ENCODE data around the gene SLC22A15. TPM values are rescaled to one million over a fixed set of nuclear protein-coding genes. Genes with fewer than 3 reads are reported as not detected.
"Not testable (repeated sequence)": the region's sequence is repeated elsewhere in the genome, so short reads cannot be mapped to it uniquely, and the experiment has no call there.

The SLC22A15 gene
- 5.4 TPM for total RNA-seq

- DNase-seq (ENCODE audit: low read depth in 2 of 3, low spot score in 2 of 3), result peak in 2 of 3 donors; percentile 85 to 93
Observed at GRCh38 chr1:115976062-115976920, at the start of gene SLC22A15. Gene SLC22A15 (plus strand): TSS chr1:115976513. CDS start chr1:115976628, 115 bp downstream.

DNA sequence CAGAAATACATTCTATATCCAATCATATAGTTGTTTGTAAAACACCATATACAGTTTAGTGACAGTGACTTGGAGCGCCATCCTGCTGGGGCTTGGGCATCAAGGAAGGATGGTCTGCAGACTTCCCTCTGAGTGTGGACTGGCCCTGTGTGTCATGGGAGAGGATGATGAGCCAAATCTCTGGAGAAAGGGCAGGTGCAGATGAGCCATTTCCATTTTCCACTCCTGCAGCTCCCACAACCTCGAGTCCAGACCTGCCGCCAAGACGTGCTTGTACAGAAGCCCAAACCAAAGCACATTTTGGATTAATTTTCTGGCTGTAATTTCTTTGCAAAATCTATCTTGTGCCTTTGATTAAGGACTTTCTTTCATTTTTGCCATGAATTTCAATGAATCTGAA, 48.3 kb upstream of the SLC22A15 start:
- DNase-seq (ENCODE audit: low read depth in 2 of 3, low spot score in 2 of 3), result no peak

GRCh38 chr1:115929881-115930280, 46.4 kb upstream of the SLC22A15 start:
- no peak for DNase-seq (ENCODE audit: low read depth in 2 of 3, low spot score in 2 of 3)

GRCh38 chr1:115933625-115934024, 42.7 kb upstream of the SLC22A15 start:
- no peak for DNase-seq (ENCODE audit: low read depth in 2 of 3, low spot score in 2 of 3)

DNA sequence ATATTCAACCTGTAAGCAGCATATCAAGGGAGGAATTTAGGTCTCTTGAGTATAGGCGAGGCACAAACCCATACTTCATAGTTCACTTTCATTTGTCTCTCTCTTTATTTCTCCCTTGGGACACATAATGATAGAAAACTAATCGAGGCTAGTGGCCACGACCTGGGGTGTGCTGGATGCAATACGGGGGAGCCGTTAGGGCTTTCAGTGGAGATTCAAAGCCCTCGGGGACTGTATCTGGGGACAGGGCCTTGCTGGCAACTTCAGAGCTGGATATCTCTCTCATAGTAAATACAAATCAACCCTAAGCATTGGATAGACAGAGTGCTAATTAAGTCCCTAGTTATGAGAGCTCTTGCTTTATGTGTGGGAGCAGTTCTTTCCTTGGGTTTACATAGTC, 36.9 kb upstream of the SLC22A15 start:
- DNase-seq (ENCODE audit: low read depth in 2 of 3, low spot score in 2 of 3), result no peak

GRCh38 chr1:115946116-115946515, 30.2 kb upstream of the SLC22A15 start:
- no peak for DNase-seq (ENCODE audit: low read depth in 2 of 3, low spot score in 2 of 3)

DNA sequence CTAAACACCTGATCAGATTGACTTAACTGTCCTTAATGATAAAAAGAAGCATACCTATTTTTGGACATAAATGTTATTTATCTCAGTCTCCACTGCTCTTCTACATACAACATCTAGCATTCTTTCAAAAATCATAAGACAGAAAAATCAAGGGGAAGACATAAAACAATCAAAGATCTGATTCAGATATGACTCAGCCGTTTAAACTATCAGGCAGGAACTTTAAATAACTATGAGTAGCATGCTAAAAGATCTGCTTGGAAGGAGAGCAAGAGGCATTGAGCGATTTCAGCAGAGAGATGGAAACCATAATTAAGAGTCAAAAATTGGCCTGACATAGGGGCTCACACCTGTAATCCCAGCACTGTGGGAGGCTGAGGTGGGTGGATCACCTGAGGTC, 27.2 kb upstream of the SLC22A15 start:
- DNase-seq (ENCODE audit: low read depth in 2 of 3, low spot score in 2 of 3), result no peak

DNA sequence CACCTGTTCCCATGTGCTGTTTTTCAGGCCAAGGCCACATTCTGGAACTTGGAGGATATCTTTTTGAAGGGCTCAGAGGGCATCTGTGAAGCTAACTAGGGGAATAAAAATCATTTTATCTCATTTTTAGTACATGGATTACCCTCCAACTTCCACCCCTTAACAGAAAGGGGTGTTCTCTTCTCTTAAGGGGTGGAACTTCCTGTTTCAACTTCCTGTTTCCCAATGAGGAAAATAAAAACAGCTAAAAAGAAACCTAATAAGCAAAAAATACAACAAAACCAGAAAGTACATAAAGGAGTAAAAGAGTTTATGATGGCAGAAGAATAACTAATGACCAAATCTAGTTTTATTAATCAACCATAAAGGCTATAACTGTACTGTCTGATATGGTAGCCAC, 24.8 kb upstream of the SLC22A15 start:
- DNase-seq (ENCODE audit: low read depth in 2 of 3, low spot score in 2 of 3), result no peak

- no peak for DNase-seq (ENCODE audit: low read depth in 2 of 3, low spot score in 2 of 3)
Observed at GRCh38 chr1:115952547-115952946, 23.8 kb upstream of the SLC22A15 start.

DNA sequence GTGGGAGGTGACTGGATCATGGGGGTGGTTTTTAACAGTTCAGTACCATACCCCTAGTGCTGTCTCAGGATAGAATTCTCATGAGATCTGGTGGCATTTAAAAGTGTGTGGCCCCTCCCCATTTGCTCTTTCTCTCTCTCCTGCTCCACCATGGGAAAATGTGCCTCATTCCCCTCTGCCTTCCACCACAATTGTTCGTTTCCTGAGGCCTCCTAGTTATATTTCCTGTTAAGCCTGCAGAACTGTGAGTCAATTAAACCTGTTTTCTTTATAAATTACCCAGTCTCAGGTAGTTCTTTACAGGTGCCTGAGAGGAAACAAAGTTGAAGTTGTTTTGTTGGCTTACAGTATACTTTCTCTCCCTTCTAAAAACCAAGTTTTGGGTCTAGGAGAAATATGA, 23.1 kb upstream of the SLC22A15 start:
- DNase-seq (ENCODE audit: low read depth in 2 of 3, low spot score in 2 of 3), result no peak

DNA sequence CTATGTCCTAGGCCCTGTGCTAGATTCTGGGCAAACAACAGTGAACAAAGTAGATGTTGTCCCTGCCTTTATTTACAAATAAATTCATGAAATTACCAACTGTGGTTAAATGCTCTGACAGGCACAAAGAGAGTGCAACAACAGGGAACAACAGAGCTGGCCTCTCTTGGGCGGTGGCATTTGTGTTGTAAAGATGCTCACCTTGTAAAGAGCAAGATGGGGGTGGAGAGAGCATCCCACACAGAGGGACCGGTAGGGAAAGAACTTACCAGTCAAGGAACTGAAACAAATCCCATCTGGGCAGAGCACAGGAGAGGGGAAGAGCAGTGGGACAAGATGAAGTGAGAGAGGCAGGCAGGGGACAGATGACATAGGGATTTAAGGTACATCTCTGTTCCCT, 21.6 kb upstream of the SLC22A15 start:
- no peak for DNase-seq (ENCODE audit: low read depth in 2 of 3, low spot score in 2 of 3)

DNA sequence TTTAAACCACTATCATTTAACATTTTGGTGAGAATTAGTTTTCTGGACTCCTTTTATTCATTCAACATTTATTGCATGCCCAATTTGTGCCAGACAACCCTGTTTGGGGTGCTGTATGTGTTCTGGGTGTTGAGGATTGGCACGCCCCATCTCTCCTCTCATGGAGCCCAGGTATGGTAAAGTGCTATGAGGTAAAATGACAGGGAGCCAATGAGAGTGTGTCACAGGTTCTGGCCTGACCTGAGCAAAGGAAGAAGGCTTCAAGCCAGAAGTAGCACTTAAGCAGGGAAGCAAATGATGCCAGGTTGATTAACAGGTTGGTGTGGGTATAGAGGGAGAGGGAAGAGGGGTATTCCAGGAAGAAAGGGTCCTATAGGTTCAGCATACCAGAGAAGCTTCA, 21.1 kb upstream of the SLC22A15 start:
- DNase-seq (ENCODE audit: low read depth in 2 of 3, low spot score in 2 of 3), result no peak

- DNase-seq (ENCODE audit: low read depth in 2 of 3, low spot score in 2 of 3), result no peak
Observed at GRCh38 chr1:115958866-115959265, 17.4 kb upstream of the SLC22A15 start.

- peak in 2 of 3 donors; percentile 35 to 51 for DNase-seq (ENCODE audit: low read depth in 2 of 3, low spot score in 2 of 3)
Observed at GRCh38 chr1:115969509-115969908, 6.8 kb upstream of the SLC22A15 start.

- not testable (repeated sequence) for DNase-seq (ENCODE audit: low read depth in 2 of 3, low spot score in 2 of 3)
Observed at GRCh38 chr1:115971778-115972177, 4.5 kb upstream of the SLC22A15 start.

- DNase-seq (ENCODE audit: low read depth in 2 of 3, low spot score in 2 of 3), result no peak
Observed at GRCh38 chr1:115973154-115973553, 3.2 kb upstream of the SLC22A15 start.

DNA sequence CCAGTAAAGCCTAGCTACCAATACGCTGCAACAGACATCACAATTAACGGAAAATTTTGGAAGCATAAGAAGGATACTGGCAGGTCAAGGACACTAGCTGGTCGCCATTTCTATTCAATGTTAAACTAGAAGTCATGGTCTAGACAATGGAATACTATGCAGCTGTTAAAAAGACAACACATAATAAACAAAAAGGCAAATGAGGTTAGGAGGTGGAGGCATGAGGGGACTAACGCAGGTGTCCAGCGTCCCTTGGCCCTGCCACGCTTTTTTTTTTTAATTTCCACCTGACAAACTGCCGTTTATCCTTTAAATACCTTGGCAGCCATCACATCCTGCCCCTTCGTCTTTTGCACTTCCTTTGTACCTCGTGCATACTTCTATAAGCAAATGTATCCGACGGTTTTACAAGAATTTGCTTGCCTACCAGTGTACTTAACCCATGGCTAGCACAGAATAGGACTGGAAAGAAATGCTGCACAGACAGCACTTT, 698 bp upstream of the SLC22A15 start:
- no peak for DNase-seq (ENCODE audit: low read depth in 2 of 3, low spot score in 2 of 3)

DNA sequence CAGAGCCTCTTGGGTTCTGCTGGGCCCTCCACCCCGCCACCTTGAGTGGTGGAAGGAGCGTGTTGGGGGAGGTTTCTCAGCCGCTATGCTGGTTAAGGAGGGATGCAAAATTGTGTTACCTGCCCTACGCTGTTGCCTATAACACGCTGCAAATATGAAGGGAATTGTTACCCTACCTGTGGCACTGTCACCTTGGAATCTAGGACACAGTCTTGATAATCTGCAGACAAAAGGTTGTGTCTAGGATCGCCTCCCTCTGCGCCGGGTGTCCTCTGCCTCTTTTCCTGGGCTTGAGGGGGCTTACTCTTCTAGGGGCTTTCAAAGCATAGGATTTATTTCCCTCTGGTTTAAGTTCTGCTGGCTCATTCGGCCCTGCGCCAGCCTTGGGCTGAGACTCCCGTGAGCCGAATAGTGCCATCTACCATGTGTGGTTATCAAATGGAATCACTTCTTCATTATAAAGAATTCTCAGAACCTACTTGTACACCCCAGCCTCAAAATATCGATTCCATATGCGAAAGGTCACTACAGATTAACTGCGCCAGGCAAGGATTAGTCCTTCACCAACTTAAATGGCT, 697 bp downstream of the SLC22A15 start:
- DNase-seq (ENCODE audit: low read depth in 2 of 3, low spot score in 2 of 3), result peak in 2 of 3 donors; percentile 12 to 26

DNA sequence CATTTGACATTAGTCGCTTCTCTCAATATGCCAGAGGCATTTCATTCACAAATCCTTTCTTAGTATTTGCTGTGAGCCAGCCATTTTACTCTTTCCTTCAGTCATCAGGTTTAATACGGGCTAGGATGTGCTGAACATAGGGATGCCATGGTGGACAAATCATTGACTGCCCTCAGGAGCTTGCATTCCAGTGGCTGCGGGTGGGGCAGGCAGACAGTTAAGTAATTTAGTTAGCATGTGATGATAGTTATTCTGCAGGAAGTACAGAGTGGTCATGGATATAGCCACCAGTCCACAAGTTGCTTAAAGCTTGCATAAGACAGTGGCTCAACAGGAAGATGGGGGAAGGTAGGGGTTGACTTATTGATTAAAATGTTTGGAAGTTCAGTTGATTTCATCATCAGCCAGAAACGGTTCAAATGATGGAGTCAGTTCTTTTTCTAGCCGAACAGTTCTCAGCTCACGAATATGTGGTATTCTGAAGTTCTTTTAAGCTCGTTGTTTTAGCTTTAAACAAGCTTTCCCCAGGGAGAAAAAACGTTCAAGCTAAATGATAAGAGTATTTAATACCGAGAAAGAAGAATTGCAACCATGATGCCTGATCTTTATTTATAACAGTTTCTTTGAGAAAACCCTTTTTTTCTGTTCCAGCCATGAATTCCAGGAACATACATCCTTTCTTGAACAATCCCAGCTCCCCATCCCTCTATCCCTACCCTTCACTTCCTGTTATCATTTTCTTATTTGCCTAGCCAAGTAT, 1.4 kb downstream of the SLC22A15 start:
- no peak for DNase-seq (ENCODE audit: low read depth in 2 of 3, low spot score in 2 of 3)

- DNase-seq (ENCODE audit: low read depth in 2 of 3, low spot score in 2 of 3), result no peak
Observed at GRCh38 chr1:115978292-115978941, 2.1 kb downstream of the SLC22A15 start.

GRCh38 chr1:115980156-115980555, 3.8 kb downstream of the SLC22A15 start:
- no peak for DNase-seq (ENCODE audit: low read depth in 2 of 3, low spot score in 2 of 3)

Data from hematopoietic multipotent progenitor cell (in vitro differentiated cells).